ENCODE results near the gene MYL10.

DNA sequence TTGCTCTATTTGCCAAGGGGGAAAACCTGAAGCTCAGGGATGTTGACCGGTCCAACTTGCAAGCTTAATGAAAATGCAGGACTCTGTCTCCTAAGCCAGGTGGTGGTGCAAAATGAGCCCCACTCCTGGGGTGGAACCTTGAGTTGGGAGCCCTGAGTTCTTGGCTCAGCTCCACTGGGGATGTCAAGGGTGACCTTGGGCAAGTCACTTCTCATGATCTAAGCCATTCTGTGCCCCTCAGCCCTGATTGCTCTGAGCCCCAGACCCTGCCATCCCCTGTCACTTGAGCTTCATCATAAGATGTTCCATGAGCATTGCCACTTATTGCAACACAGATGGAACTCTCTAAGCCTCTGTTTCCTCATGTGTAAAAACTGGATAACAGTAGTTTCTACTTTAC lies 33.9 kb downstream of the MYL10 start:
- TF ChIP-seq POLR2A (IDR thresholded peaks at IDR 0.05) = no peak
- TF ChIP-seq, protein P1, sequence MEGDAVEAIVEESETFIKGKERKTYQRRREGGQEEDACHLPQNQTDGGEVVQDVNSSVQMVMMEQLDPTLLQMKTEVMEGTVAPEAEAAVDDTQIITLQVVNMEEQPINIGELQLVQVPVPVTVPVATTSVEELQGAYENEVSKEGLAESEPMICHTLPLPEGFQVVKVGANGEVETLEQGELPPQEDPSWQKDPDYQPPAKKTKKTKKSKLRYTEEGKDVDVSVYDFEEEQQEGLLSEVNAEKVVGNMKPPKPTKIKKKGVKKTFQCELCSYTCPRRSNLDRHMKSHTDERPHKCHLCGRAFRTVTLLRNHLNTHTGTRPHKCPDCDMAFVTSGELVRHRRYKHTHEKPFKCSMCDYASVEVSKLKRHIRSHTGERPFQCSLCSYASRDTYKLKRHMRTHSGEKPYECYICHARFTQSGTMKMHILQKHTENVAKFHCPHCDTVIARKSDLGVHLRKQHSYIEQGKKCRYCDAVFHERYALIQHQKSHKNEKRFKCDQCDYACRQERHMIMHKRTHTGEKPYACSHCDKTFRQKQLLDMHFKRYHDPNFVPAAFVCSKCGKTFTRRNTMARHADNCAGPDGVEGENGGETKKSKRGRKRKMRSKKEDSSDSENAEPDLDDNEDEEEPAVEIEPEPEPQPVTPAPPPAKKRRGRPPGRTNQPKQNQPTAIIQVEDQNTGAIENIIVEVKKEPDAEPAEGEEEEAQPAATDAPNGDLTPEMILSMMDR (IDR thresholded peaks at IDR 0.05) = no peak

Measured in lower leg skin (tissue), 3 donors.